Smooth muscle cell of trachea (primary cell): ENCODE measurements around the gene RAB31. TPM values are rescaled to one million over a fixed set of nuclear protein-coding genes. Genes with fewer than 3 reads are reported as not detected.

Experiments
- total RNA-seq: library from RNA; depleted of rRNA; stranded (reverse); fragments of >200 nt; gene quantifications from 2 replicates; pipeline ENCODE4 v1.2.1, GENCODE V29; 2014

RAB31 gene, protein sequence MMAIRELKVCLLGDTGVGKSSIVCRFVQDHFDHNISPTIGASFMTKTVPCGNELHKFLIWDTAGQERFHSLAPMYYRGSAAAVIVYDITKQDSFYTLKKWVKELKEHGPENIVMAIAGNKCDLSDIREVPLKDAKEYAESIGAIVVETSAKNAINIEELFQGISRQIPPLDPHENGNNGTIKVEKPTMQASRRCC
- total RNA-seq: 35.2 and 48.9 TPM in 2 replicates

DNA sequence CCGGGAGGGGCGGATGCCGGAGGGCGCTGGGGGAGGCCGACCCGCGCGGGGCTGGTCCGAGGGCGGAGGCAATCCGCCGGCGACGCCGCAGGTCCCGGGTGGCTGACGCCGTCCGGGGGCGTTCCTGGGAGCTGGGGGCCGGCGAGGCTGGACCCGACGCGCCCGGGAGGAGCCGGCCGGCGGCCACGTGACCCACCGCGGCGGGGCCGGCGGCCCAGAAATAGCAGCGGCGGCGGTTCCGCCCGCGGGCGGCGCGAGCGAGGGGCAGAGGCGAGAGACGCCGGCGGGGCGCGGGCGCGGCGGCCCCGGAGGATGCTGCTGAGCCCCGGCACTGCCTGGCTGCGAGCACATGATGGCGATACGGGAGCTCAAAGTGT is at the start of gene RAB31:
Gene RAB31 (plus strand): TSS at position 245 of the 377 bp plus-strand sequence. CDS start 105 bp downstream, at position 350.

DNA sequence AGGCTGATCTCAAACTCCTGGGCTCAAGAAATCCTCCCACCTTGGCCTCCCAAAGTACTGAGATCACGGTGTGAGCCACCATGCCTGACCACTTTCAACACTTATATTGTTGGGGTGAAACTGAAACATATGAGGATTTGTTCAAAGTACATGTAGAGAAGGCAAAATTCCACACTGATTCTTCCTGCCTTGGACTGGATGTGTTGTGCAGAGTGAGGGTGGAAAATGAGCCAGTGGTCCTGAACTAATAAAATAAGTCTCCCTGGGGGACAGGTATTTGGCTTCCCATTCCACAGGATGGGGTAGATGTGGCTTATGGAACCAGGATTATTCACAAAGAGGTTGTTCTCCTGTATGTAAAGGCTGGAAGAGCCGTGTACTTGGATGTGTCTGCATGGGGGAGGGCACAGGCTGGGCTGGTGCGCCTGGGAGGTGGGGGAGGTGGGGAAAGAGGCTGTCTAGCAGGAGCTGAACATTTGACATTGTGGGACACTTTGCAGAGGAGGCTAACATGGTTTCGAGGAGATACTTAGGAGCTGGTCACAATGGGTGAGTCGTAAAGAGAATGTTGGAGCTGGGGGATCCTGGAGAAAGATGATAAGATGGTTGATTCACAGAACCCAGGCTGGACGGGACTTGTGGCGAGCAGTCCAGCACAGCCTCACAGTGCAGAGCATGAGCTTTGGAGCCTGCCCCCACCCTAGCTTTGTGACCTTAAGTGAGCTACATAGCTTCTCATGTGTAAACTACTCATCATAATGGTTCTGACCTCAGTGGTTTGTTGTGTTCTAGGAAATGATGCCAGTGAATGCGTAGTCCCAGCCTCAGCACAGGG is 177.3 kb downstream of the RAB31 start, which contains the start of gene TXNDC2:
Gene TXNDC2 (plus strand): TSS at position 804 of the 835 bp plus-strand sequence. CDS start 708 bp downstream, outside the sequence.

Other genes starting within 250 kb of the RAB31 start
- 88.9 and 94.4 TPM in 2 replicates for gene RALBP1, start 232.8 kb upstream of the RAB31 start, total RNA-seq
- 95.4 and 134 TPM in 2 replicates for gene PPP4R1, start 93.7 kb upstream of the RAB31 start, total RNA-seq
- under 0.01 TPM in 2 replicates for gene TXNDC2, start 177.7 kb downstream of the RAB31 start, total RNA-seq
- gene VAPA, start 205.7 kb downstream of the RAB31 start, total RNA-seq: 255 and 427 TPM in 2 replicates